ENCODE measurements around the gene ZNF213.

The ZNF213 gene

DNA sequence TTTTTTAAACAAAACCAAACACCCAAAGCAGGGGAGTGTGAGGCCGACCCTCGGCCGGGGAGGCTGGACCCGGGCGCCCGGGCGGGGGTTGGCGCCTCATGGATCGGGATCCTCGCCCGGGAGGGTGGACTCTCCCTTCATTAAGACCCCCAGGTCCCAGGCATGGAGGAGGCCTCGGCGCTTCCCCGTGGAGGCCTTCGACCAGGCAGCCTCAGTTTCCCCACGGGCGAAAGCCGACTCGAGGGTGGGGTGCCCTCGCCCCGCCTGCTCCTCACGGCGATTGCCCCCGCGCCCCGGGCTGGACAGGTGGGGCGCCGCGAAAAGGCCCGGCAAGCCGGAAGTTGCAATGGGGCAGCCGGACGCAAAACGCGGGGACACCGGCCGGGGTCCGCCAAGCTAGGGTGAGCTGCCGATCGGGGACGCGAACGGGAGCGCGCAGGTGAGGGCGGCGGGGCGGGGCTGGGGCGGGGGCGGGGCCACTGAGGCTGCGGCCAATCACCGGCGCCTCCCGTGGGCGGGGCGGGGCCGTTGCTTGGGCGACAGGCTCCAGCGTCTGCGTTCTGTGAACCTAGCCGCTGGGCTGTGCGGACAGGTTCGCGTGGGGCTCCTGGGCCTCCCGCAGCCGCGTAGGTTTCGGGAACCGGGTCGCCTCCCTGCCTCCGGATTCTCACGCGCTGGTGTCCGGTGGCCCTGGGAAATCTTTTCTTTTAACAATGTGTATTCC, 28.5 kb upstream of the ZNF213 start:
- H3K4me3 ChIP-seq (ENCODE audit: low read length): peak overlapping the region; percentile 70
- DNase-seq (ENCODE audit: low read depth): peak; percentile 80
- TF ChIP-seq CTCF (conservative IDR thresholded peaks at IDR 0.05; ENCODE audit: low read length): no peak

DNA sequence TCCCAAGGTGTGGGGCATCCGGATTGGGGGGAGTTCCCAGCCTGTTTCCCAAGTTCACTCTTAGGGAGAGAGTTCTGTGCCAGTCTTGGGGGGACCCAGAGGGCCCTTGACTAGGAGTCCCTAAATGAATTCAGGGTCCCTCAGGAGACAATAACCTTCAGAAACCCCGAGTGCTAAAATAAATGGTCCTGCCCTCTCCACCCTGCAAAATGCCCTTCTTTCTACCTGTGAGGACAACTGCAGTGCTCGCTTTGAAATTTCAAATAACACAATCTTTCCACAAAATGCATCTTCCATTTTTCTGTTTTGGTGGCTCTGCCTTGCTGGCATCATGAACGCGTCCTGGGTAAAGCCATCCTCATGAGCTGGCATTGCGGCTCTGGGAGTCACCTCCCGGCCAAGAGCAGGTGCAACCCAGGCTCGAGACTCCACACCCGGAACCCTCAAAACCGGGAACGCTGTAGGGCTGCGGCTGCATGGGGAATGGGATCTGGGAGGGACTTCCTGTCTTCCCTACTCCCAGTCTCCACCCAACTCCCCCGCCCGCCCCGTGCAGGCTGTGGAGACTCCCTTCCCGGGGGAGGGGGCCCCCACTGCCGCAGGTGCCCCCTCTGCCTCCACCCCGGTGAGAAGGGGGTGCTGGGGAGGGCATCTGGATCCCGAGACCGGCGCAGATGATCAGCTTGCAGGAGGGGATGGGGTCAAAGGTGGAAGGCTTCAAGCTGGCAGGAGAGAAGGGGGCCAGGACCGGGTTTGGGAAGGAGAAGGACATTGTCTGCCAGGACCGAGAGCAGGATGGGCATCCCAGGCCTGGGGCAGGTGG, 22.6 kb upstream of the ZNF213 start, which contains the start of gene ZNF205:
Gene ZNF205, plus strand, starts transcription at position 529 of the 823 bp plus-strand sequence. CDS start 845 bp downstream, outside the sequence.
- no peak for TF ChIP-seq CTCF (conservative IDR thresholded peaks at IDR 0.05; ENCODE audit: low read length)
- DNase-seq (ENCODE audit: low read depth): peak; percentile 67
- H3K4me3 ChIP-seq (ENCODE audit: low read length): peak within 1 kb of the TSS; percentile 94

DNA sequence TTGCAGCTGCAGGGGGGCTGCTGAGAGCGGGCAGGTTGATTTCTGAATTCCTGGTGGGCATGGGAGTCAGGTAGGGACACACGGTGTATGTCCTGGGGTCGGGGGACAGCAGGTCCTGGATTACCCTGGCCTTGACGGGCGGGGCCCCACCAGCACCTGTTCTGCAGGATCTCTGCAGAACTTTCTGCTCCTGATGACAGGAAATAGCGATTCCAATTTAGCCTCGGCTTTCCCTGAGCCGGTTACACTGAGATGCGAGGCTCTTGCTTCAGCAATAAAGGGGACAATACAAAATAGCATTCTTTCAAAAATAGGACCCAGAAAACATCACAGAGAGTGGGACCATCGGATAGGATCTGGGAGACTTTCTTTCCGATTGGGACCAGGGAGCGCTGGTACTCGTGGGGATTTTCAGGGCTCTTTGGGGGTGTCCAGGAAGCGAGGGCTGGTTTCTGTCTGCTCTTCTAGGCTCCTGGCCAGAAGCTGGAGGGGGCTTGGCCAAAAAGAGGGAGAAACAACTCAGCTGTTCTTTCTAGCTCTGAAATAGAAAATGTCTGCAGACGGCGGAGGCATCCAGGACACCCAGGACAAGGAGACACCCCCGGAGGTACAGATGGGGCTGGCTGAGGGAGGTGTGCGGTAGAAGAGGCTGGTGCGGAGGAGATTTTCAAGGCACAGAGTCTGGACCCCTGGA, 21.8 kb upstream of the ZNF213 start:
- DNase-seq (ENCODE audit: low read depth): no peak
- no peak for TF ChIP-seq CTCF (conservative IDR thresholded peaks at IDR 0.05; ENCODE audit: low read length)
- peak overlapping the region; percentile 94 for H3K4me3 ChIP-seq (ENCODE audit: low read length)

GRCh38 chr16:3113765-3114479, 20.9 kb upstream of the ZNF213 start:
- peak overlapping the region; percentile 94 for H3K4me3 ChIP-seq (ENCODE audit: low read length)
- no peak for TF ChIP-seq CTCF (conservative IDR thresholded peaks at IDR 0.05; ENCODE audit: low read length)
- DNase-seq (ENCODE audit: low read depth): no peak

GRCh38 chr16:3115003-3115402, 19.8 kb upstream of the ZNF213 start:
- no peak for TF ChIP-seq CTCF (conservative IDR thresholded peaks at IDR 0.05; ENCODE audit: low read length)
- DNase-seq (ENCODE audit: low read depth): no peak
- H3K4me3 ChIP-seq (ENCODE audit: low read length): no peak overlapping the region

DNA sequence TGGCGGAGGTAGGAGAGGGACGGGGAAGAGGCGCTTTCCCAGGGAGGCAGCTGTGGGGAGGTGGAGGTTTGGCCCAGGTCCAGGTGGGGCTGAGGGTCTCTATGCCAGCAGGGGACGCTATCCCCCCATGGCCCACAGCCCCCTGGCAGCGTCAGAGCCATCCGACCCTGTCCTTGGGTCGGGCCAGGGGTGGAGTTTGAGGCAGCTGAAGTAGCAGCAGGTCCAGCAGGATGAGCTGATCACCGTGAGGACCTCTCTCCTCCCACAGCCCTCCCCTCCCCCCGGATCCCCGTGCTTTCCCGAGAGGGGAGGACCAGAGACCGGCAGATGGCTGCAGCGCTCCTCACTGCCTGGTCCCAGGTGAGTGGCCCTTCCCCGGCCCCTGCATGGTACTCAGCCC, 19.3 kb upstream of the ZNF213 start:
- H3K4me3 ChIP-seq (ENCODE audit: low read length): no peak overlapping the region
- DNase-seq (ENCODE audit: low read depth): no peak
- TF ChIP-seq CTCF (conservative IDR thresholded peaks at IDR 0.05; ENCODE audit: low read length): no peak
